Islet precursor cell (in vitro differentiated cells): ENCODE data around the gene IL1F10.
A peak's percentile ranks its signal among the peaks of the same experiment; 100 is the strongest.

Experiments used
- DNase-seq: peaks from one replicate; pipeline ENCODE4 v3.0.0-alpha.2; 2018

The IL1F10 gene

GRCh38 chr2:113114224-113114945 is 46.6 kb downstream of the IL1F10 start:
- DNase-seq, result peak; percentile 18

- peak; percentile 22 for DNase-seq
These were observed 47.2 kb downstream of the IL1F10 start for GRCh38 chr2:113114996-113115395.

- DNase-seq, result peak; percentile 29
These were observed 48.6 kb downstream of the IL1F10 start for GRCh38 chr2:113116100-113116958.

- peak; percentile 83 for DNase-seq
These were observed 49.9 kb downstream of the IL1F10 start for GRCh38 chr2:113117541-113118262.

GRCh38 chr2:113118263-113118657 is 50.5 kb downstream of the IL1F10 start:
- DNase-seq, result no peak

GRCh38 chr2:113119111-113119510 is 51.3 kb downstream of the IL1F10 start:
- peak; percentile 0 for DNase-seq

GRCh38 chr2:113120861-113121260 is 53.1 kb downstream of the IL1F10 start:
- peak; percentile 4 for DNase-seq

GRCh38 chr2:113122364-113122763 is 54.6 kb downstream of the IL1F10 start:
- peak; percentile 11 for DNase-seq

GRCh38 chr2:113123726-113124125 is 56.0 kb downstream of the IL1F10 start:
- no peak for DNase-seq

- peak; percentile 43 for DNase-seq
These were observed 56.6 kb downstream of the IL1F10 start for GRCh38 chr2:113124181-113124961.
